Adipocyte (in vitro differentiated cells): ENCODE measurements around the gene TIMP1.
"Not testable (repeated sequence)": the region's sequence is repeated elsewhere in the genome, so short reads cannot be mapped to it uniquely, and the experiment has no call there.

Source experiments
- DNase-seq: peaks from one replicate; pipeline ENCODE4 v3.0.0-alpha.2; 2015; ENCODE audit warnings: low read depth
- H3K27me3 ChIP-seq: replicated peaks from 2 replicates; pipeline ENCODE4 v1.7.0; 2013; ENCODE audit warnings: mild to moderate bottlenecking, low read length, moderate library complexity; ENCODE audit not compliant: control insufficient read depth, insufficient read depth
- H3K36me3 ChIP-seq: 2 replicates; pipeline ENCODE4 v1.7.0; 2013; ENCODE audit warnings: low read length, mild to moderate bottlenecking, moderate library complexity; ENCODE audit not compliant: control insufficient read depth, insufficient read depth, severe bottlenecking
- H3K4me1 ChIP-seq: 2 replicates; pipeline ENCODE4 v1.7.0; 2013; ENCODE audit warnings: mild to moderate bottlenecking, low read length, moderate library complexity; ENCODE audit not compliant: control insufficient read depth, insufficient read depth
- H3K4me3 ChIP-seq: 2 replicates; pipeline ENCODE4 v1.7.0; 2013; ENCODE audit warnings: mild to moderate bottlenecking, low read length, moderate library complexity
- H3K9ac ChIP-seq: 2 replicates; pipeline ENCODE4 v1.7.0; 2013; ENCODE audit warnings: mild to moderate bottlenecking, low read length, moderate library complexity
- H3K9me3 ChIP-seq: 2 replicates; pipeline ENCODE4 v1.7.0; 2013; ENCODE audit warnings: mild to moderate bottlenecking, low read length, moderate library complexity; ENCODE audit not compliant: control insufficient read depth

Gene TIMP1

GRCh38 chrX:47586043-47586787 lies 4.0 kb downstream of the TIMP1 start:
- peaks cover 11% of the 10 kb centered on the region for H3K36me3 ChIP-seq
- no peaks in the 10 kb centered on the region for H3K9me3 ChIP-seq
- no peaks in the 10 kb centered on the region for H3K27me3 ChIP-seq
- no peak for DNase-seq
- H3K4me1 ChIP-seq, result peaks cover 26% of the 10 kb centered on the region
- H3K4me3 ChIP-seq, result no peak overlapping the region
- H3K9ac ChIP-seq, result no peak overlapping the region

GRCh38 chrX:47587091-47587891 lies 5.1 kb downstream of the TIMP1 start:
- no peak overlapping the region for H3K9ac ChIP-seq
- H3K4me3 ChIP-seq, result no peak overlapping the region
- no peaks in the 10 kb centered on the region for H3K27me3 ChIP-seq
- no peaks in the 10 kb centered on the region for H3K9me3 ChIP-seq
- H3K4me1 ChIP-seq, result peaks cover 23% of the 10 kb centered on the region
- no peak for DNase-seq
- peaks cover 11% of the 10 kb centered on the region for H3K36me3 ChIP-seq

GRCh38 chrX:47587906-47588735 lies 5.9 kb downstream of the TIMP1 start:
- Histone ChIP-seq H3K9ac (no peak overlapping the region), H3K4me1 (peaks cover 23% of the 10 kb centered on the region), H3K4me3 (no peak overlapping the region), H3K27me3 (no peaks in the 10 kb centered on the region), H3K36me3 (peaks cover 11% of the 10 kb centered on the region), H3K9me3 (no peaks in the 10 kb centered on the region)
- DNase-seq, result no peak

- Histone ChIP-seq H3K9me3 (no peaks in the 10 kb centered on the region), H3K27me3 (no peaks in the 10 kb centered on the region), H3K36me3 (no peaks in the 10 kb centered on the region), H3K4me1 (peaks cover 14% of the 10 kb centered on the region), H3K9ac (no peak overlapping the region), H3K4me3 (no peak overlapping the region)
- no peak for DNase-seq
Measured at GRCh38 chrX:47590984-47591383, 8.7 kb downstream of the TIMP1 start.

- Histone ChIP-seq H3K36me3 (no peaks in the 10 kb centered on the region), H3K9me3 (peaks cover 10% of the 10 kb centered on the region), H3K27me3 (no peaks in the 10 kb centered on the region), H3K4me1 (peaks cover 11% of the 10 kb centered on the region), H3K4me3 (no peak overlapping the region), H3K9ac (no peak overlapping the region)
- DNase-seq, result no peak
Measured at GRCh38 chrX:47593522-47593921, 11.3 kb downstream of the TIMP1 start.

- no peaks in the 10 kb centered on the region for H3K36me3 ChIP-seq
- no peak overlapping the region for H3K9ac ChIP-seq
- peaks cover 24% of the 10 kb centered on the region for H3K9me3 ChIP-seq
- no peak overlapping the region for H3K4me3 ChIP-seq
- peaks cover 11% of the 10 kb centered on the region for H3K4me1 ChIP-seq
- no peaks in the 10 kb centered on the region for H3K27me3 ChIP-seq
- DNase-seq, result peak; percentile 76
Measured at GRCh38 chrX:47595716-47596251, 13.5 kb downstream of the TIMP1 start.

GRCh38 chrX:47596256-47596655 lies 14.0 kb downstream of the TIMP1 start:
- Histone ChIP-seq H3K9me3 (peaks cover 29% of the 10 kb centered on the region), H3K36me3 (no peaks in the 10 kb centered on the region), H3K27me3 (no peaks in the 10 kb centered on the region), H3K4me3 (no peak overlapping the region), H3K4me1 (peaks cover 11% of the 10 kb centered on the region), H3K9ac (no peak overlapping the region)
- no peak for DNase-seq

- Histone ChIP-seq H3K27me3 (no peaks in the 10 kb centered on the region), H3K36me3 (no peaks in the 10 kb centered on the region), H3K4me1 (peaks cover 11% of the 10 kb centered on the region), H3K9me3 (peaks cover 34% of the 10 kb centered on the region), H3K4me3 (no peak overlapping the region), H3K9ac (no peak overlapping the region)
- DNase-seq, result no peak
Measured at GRCh38 chrX:47597222-47597621, 15.0 kb downstream of the TIMP1 start.

- H3K4me1 ChIP-seq, H3K36me3 ChIP-seq, DNase-seq, H3K9ac ChIP-seq, H3K4me3 ChIP-seq, H3K27me3 ChIP-seq: not testable (repeated sequence)
- peaks cover 25% of the 10 kb centered on the region for H3K9me3 ChIP-seq
Measured at GRCh38 chrX:47603125-47603524, 20.9 kb downstream of the TIMP1 start.

GRCh38 chrX:47605024-47605423 lies 22.8 kb downstream of the TIMP1 start:
- Histone ChIP-seq H3K27me3 (peaks cover 18% of the 10 kb centered on the region), H3K9me3 (peaks cover 24% of the 10 kb centered on the region), H3K9ac (no peak overlapping the region), H3K4me3 (no peak overlapping the region), H3K4me1 (no peaks in the 10 kb centered on the region), H3K36me3 (no peaks in the 10 kb centered on the region)
- DNase-seq, result no peak

- DNase-seq, result peak; percentile 63
- peaks cover 31% of the 10 kb centered on the region for H3K27me3 ChIP-seq
- H3K9ac ChIP-seq, result no peak overlapping the region
- no peaks in the 10 kb centered on the region for H3K36me3 ChIP-seq
- H3K9me3 ChIP-seq, result peaks cover 13% of the 10 kb centered on the region
- no peak overlapping the region for H3K4me3 ChIP-seq
- peaks cover 2% of the 10 kb centered on the region for H3K4me1 ChIP-seq
Measured at GRCh38 chrX:47607091-47607490, 24.9 kb downstream of the TIMP1 start.
